CD4-positive, alpha-beta T cell treated with Interleukin-1 beta for 1 hour (primary cell): ENCODE results near the gene SH3BP5.
"Not testable (repeated sequence)": the region's sequence is repeated elsewhere in the genome, so short reads cannot be mapped to it uniquely, and the experiment has no call there.

Source experiments
- DNase-seq, 2 donors: peaks; one replicate each; pipeline ENCODE4 v3.0.0-alpha.2; 2020 to 2022

Gene SH3BP5, protein sequence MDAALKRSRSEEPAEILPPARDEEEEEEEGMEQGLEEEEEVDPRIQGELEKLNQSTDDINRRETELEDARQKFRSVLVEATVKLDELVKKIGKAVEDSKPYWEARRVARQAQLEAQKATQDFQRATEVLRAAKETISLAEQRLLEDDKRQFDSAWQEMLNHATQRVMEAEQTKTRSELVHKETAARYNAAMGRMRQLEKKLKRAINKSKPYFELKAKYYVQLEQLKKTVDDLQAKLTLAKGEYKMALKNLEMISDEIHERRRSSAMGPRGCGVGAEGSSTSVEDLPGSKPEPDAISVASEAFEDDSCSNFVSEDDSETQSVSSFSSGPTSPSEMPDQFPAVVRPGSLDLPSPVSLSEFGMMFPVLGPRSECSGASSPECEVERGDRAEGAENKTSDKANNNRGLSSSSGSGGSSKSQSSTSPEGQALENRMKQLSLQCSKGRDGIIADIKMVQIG

DNA sequence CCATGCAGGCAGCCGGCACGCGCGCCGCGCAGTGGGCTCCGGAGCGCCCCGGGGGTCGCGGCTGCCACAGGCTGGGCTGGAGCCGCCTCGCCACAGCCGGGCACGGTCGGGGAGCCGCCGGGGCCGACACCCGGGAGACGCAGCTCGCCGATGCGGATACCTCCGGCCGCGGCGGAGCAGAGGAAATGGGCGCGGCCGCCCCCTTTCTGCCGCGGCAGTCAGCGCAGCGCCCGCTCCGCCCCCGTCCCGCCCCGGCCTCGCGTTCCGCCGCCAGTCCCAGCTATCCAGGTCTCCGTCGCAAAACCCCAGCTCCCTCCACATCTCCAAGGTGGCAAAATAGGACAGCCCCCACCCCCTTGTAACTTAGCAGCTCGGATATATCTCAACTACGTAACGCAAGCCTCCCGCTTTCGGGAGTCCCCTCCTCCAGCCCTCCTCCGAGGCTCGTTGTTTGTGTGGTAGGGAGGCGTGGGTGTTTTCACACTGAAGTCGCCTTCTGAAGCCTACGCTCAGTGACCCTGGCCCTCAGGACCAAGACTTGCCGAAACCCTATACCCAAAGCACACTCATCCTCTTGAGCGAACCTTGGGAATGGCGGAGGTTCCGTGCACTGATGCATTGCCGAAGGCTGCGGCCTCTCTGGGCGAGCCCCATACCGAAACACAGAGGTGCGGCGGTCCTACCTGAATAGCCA, at the start of gene SH3BP5:
Gene SH3BP5, minus strand, starts transcription at position 182 of the 694 bp plus-strand sequence. Its CDS starts 178 bp downstream, at position 4.
- DNase-seq: peak; percentile 72

DNA sequence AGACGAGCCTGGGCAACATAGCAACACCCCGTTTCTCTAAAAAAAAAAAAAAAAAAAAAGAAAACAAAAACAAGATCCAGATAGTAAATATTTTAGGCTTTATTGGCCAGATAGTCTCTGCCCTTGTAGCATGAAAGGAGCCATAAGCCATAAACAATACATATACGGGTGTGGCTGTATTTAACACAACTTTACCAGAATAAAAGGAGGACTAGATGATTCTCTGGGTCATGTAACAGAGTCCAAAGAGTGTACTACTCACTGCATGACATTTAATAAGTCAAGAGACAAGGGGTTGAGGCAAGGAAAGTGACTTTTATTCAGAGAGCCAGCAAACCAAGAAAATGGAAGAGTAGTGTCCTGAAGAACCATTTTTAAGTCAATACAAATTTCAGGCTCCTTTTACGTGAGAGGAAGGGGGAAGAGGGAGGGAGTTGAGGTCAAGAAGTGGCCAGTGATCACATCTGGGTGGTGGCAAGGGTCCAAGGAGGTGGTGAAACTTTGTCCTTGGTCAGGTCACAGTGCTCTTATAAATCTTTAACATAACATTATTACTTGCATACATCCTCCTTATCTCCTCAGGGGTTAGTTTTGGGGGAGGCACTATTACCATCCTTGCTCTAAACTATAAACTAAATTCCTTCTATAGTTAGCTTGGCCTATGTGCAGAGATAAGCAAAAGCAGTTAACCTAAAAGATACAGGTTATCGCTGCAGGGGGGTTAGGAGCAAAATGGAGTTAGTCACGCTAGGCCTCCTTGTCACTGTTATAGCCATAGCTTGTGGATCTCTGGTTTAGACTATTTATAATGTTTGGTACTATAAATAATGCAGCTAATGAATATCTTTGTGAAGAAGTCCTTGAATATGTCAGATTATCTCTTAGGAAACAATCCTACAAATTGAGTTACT, 48.8 kb upstream of the SH3BP5 start:
- DNase-seq: no peak

DNA sequence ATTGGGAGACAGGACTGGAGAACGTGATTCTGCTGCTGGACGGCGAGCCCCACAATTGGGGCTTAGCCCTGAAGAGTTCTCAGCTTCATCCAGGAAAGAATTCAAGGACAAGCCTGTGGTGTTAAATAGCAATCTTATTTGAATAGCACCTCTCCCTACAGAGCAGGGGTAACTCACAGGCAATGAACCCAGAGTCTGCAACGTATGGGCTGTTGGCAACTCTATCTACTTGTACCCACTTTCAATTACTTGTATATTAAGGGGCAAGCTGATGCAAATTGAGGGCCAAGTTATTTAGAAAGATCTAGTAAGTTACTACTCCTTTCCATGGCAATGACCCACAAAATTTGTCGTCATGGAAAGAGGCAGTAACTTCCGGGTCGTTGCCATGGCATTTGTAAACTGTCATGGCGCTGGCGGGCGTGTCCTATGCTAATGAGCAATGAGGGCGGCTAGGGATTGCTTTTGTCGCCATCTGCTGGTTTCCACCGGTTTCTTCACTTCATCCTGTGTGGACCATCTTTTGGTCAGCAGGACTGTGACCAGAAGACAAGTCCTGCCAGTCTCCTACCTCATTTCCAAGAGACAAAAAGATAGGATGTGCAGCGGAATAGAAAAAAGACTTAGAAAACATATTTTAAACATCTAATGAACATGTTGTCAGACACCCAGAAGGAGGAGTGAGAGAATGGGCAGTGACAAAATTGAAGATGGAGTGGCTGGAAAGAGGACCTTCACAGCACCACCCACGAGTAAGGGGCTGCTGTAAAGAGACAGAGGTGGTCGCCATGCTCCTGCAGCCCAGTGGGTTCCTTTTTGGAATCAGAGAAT, 45.8 kb upstream of the SH3BP5 start:
- peak; percentile 96 to 97 for DNase-seq

DNA sequence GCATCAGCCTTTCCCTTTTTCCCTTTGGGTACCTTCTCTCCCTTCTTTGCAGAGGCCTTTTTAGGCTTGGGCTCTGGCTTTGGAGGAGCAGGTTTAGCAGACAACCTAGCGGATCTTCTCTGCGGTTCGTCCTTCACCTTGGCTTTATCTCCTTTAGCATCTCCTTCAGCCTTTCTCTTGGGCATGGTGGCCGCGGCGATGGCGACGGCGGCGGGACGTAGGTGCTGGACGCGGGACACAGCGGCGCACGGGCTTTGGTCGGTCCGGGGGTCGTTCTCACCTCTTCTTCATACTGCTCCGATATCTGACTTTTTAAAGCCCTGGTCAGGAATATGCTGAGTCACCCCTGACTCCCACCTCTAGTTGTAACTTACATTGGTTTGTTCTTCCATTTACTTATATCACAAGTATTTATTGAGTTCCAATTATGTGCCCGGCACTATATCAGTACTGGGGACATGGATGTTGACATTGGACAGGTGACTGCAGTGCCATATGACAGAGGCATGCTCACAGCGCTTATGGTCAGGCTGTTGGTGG, 43.1 kb upstream of the SH3BP5 start:
- DNase-seq: no peak

DNA sequence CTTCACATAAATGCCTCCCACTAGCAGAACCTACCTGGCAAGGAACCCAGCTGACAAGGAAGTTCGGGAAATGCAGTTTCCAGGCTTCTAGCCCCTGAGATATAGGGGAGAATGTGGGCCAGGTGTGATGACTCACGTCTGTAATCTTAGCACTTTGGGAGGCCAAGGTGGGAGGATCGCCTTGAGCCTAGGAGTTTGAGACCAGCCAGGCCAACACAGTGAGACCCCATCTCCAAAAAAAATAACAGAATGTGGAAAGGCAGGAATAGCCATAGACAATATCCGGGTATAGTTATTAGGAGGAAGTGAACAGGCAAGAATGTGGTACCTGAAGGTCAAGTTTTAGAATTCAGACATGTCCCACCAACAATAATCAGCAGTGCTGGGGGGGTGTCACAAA, 40.5 kb upstream of the SH3BP5 start:
- DNase-seq: no peak

DNA sequence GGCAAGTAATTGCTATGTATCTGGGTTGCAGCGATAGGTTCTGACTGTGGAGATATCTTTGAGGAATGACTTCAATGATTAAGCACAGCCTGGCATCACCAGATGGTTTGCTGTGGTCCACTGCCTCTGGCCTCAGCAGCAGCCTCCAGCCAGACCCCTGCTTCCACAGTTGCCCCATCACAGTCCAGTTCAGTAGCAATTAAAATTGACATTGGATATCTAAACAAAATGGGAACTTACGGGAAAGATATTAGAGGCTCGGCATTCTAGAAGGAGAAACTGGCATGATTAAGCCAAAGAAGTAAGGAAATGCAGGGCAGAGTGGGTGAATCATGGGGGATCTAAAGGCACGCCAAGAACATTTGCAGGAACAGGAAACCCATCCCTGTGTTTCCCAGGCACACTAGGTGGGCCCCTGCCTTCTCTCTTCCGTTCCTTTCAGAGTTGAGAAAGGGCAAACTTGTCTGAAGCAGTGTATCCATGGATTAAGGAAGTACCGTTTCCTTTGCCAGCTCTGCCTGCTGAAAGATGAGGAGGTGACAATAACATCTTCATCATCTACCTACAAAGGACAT, 36.3 kb upstream of the SH3BP5 start:
- no peak for DNase-seq

DNA sequence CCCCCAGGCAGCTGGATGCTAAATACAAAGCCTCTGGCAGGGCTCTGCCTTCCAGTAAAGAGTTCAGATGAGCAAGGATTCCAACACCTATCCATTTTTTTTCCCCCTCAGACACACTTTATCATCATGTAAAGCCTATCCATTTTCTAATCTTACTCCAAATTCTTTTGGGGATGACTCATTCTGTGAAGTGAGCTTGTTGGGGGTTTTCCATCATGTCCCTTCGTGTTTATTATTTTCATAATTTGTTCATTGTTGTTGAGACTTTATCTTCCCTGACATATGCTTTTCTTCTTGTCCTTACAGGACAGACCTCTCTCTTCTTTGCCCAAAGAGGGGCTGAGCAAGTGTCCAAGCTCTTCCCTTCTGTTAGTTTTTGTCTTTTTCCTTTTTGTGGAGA, 34.7 kb upstream of the SH3BP5 start:
- DNase-seq: no peak

DNA sequence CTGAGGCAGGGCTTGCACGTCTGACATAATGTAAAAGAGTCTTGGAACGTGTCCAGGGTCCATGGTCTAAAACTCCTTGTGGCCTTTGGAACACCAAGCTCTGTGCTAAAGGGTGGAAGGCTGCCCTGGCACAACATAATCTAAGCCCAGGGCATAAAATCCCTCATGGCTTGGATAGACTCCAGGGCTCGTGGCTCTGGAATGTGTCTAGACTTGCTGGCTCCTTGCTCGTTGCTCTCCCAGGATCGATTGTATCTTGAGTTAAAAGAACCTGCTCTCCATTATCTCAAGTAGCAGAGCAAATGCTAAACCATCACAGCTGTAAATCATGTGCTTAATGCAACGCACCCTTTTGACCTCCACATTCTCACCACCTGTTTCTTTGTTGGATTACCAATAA, 31.7 kb upstream of the SH3BP5 start:
- DNase-seq: not testable (repeated sequence)

DNA sequence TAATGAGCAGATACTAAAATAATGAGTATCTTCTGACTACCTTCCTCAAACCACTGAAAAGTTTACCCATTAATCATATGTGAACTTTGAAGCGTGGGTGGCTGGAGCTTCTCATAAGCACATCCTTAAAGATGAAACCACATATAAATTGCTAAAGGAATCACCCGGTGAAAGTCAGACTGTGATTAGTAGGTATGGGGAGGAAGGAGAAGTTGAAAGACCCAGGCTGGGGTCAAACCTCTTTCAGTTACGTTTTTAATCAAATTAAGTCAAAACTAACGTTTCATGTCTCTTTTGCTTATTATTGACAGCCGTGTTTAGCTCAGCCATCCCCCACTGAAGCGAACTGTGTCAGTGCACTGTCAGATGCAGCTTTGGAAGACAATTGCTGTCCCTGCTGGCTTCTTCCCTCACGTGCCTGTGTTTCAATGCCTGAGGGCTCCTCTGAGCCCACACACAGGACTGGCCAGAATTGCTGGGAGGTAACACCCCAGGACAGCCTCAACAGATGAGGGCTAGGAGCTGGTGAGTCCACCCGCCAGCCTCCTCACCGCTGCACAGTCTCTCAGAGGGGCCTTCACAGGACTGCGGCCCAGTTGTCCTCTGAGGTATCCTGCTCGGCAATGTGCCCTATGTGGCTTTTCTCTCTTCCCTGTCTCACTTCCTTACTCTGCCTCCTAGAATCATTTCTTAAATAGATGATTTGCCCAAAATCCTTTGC, 29.3 kb upstream of the SH3BP5 start:
- DNase-seq: peak; percentile 18

DNA sequence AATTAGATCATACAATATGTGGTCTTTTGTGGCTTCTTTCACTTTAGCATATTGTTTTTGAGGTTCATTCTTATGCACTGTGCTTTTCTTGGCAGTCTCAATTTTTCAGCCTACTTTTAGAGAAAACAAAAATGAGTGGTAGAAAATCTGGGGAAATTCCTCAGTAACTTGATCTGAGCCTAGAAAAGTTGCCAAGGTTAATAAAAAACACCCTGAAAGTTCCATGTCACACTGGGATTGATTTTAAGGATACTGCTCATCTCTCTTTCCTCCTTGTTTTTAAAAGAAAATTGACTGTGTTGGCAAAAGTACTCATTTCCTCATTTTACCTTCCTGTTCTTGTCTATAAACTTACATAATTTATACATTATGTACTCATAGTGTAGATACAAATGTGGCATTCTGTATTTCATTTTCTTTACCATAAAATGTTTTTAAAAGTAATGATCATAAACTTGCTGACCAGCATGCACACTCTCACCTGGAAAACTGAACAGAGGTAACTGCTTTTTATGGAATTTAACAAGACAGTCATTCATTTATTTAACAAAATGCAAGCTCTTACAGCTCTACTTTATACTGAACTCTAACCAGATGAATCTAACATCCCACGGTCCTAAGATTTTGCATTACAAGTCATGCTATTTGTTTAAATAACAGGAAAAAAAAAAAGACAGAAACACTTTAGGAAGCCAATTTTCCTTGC, 28.6 kb upstream of the SH3BP5 start:
- DNase-seq: no peak

DNA sequence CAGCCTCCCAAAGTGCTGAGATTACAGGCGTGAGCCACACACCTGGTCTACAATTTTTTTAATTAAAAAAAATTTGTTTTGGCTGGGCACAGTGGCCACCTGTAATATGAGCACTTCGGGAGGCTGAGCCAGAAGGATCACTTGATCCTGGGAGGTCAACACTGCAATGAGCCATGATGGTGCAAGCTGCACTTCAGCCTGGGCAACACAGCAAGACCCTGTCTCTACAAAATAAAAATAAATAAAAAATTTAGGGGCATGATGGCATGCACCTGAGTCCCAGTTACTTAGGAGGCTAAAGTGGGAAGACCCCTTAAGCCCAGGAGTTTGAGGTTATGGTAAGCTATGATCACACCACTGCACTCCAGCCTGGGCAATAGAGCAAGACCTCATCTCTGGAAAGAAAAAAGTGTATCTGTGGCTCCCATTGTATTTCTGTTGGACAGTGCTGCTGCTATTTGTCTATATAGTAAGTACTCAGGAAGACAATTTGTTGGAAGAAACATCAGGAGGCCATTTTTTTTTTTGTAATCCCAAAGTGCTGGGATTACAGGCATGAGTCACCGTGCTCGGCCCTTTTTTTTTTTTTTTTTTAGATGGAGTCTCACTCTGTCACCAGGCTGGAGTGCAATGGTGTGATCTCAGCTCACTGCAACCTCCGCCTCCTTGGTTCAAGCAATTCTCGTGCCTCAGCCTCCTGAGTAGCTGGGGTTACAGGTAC, 27.5 kb upstream of the SH3BP5 start:
- no peak for DNase-seq

DNA sequence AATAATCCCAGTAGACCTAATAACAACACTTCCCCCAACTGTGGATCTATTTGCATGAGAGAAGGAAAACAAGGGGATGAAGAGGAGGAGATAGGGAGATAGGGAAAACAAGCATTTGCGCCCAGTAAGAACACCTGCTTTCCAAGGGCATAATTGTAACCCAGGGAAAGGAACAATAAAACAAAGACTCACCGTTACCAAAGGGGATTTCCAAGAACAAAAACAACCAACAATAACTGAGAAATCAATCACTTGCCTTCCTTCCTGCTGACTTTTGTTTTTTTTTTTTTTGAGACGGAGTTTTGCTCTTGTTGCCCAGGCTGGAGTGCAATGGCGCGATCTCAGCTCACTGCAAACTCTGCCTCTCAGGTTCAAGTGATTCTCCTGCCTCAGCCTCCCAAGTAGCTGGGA, 24.3 kb upstream of the SH3BP5 start:
- DNase-seq: peak in 1 of 2 donors; percentile 63

DNA sequence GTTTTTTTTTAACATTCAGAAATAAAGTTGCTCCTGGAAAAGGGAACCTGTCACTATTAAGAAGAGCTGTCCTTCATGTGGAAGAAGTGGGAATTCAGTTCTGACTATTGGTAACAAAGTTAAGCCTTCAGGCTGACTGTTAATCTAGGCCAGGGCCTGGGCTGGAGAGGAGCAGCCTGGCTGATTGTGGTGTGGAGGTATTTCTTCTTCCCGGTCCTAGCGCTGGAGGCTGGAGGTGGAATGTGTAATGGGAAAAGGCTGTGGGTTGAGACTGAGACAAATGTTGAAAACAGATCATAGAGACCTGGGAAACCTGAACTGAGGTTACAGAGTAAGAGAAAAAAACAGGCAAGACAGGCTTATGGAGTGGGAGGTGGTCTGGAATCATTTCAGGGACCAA, 23.8 kb upstream of the SH3BP5 start:
- no peak for DNase-seq

DNA sequence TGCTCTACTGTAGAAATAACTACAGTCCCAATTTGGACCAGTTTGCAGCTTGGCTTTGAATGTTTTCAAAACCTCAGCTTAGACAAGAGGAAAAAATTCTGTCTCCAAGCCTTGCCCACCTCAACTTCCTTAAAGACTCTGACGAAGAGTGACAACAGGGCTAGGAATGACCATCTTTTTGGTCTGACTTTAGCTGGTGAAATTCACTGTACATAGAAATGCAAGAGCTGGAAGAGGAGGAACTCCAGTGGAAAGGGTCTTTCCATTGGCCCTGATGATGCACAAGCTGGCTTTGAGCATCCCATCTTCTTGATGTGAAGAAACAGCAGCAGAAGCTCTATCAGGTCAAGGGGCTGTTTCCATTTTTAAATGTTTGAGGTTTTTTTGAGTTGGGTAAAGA, 22.7 kb upstream of the SH3BP5 start:
- no peak for DNase-seq

DNA sequence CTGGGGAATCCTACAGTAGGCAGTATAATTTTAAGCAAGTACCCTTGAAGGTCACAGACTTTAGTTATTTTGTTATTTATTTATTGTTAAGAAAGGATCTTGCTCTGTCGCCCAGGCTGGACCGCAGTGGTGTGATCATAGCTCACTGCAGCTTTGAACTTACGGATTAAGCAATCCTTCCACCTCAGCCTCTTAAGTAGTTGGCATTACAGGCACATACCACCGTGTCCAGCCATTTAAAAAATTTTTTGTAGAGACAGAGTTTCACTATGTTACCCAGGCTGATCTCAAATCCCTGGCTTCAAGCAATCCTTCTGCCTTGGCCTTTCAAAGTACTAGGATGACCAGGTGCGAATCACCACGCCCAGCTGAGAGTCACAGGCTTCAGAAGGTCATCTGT, 22.1 kb upstream of the SH3BP5 start:
- DNase-seq: no peak

DNA sequence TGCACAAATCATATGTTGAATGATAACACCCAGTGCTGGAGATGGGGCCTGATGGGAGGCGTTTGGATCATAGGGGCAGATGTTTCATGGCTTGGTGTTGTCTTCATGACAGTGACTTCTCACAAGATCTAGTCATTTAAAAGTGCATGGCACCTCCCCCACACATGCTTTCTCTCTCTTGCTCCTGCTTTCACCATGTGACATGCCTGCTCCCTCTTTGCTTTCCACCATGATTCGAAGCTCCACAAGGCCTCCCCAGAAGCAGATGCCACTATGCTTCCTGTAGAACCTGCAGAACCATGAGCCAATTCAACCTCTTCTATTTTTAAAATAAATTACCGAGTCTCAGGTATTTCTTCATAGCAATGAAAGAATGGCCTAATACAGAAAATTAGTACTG, 17.8 kb upstream of the SH3BP5 start:
- no peak for DNase-seq

DNA sequence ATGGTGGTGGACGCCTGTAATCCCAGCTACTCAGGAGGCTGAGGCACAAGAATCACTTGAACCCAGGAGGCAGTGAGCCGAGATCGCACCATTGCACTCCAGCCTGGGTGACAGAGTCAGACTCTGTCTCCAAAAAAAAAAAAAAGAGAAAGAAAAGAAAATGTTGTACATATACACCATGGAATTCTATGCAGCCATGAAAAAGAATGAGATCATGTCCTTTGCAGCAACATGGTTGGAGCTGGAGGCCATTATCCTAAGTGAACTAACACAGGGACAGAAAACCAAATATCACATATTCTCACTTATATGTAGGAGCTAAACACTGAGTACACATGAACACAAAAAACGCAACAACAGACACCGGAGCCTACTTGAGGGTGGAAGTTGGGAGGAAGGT, 17.1 kb upstream of the SH3BP5 start:
- DNase-seq: not testable (repeated sequence)

DNA sequence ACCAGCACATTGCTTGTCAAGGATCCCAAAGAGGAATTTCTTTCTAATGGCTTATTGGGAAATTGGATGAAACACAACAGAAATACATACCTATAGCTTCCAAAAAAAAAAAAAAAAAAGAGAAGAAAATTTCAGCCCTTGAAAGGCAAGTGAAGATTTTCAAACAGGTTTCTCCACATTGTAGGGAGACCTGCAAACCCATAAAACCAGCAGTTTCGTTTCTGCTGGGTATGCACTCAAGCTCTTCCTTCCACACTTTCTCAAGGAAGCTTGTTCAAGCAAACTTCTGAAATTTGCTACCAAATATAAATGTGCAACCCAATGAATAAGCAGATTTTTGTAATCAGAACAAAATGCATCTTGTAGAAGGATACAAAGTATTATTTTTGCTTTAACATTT, 15.9 kb upstream of the SH3BP5 start:
- no peak for DNase-seq

DNA sequence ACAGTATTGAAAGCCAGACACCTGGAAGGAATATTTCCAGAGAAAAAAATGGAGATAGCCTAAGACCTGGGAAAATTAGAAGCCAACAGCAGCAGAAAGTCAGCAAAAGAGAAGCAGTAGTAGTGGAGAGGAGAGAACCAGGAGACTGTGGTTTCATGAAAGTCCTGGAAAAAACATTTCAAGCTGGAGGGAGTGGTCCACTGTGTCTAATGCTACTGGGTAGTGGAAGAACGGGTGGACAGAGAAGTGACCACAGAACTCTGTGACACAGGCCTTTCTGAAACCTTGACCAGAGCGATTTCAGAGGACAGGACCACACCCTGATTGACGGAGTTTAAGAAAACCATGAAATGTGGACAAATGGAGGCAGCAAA, 15.3 kb upstream of the SH3BP5 start:
- DNase-seq: no peak
